HepG2 (cell line): Measurements from ENCODE around the gene TAGLN2. TPM values are rescaled to one million over a fixed set of nuclear protein-coding genes. Genes with fewer than 3 reads are reported as not detected.

Experiments used
- ATF7-NPFF ChIP-seq: sonication (generic); formaldehyde crosslinking; IDR thresholded peaks from 2 replicates; pipeline ENCODE4 v1.8.1; 2023; ENCODE audit warnings: mild to moderate bottlenecking, low read depth, missing genetic modification reagents, moderate library complexity
- CTCF ChIP-seq: sonication (generic); formaldehyde crosslinking; IDR thresholded peaks from 2 replicates; pipeline ENCODE4 v1.5.0; 2020; ENCODE audit warnings: mild to moderate bottlenecking, missing genetic modification reagents, moderate library complexity
- EEA1 ChIP-seq: sonication (generic); formaldehyde crosslinking; IDR thresholded peaks from 2 replicates; pipeline ENCODE4 v1.5.1; 2020; ENCODE audit warnings: mild to moderate bottlenecking, missing genetic modification reagents, borderline replicate concordance
- FOSL2 ChIP-seq: sonication (generic); formaldehyde crosslinking; IDR thresholded peaks from 2 replicates; pipeline ENCODE4 v1.4.0; 2020; ENCODE audit warnings: missing genetic modification reagents
- GLMP ChIP-seq: sonication (generic); formaldehyde crosslinking; IDR thresholded peaks from 2 replicates; pipeline ENCODE4 v1.9.0; 2021; ENCODE audit warnings: missing genetic modification reagents, mild to moderate bottlenecking, borderline replicate concordance
- MXI1 ChIP-seq: IDR thresholded peaks from 3 replicates; pipeline ENCODE4 v1.6.1; 2012; ENCODE audit warnings: low read depth, low read length, inconsistent platforms, borderline replicate concordance
- NPAS2 ChIP-seq: sonication (generic); formaldehyde crosslinking; IDR thresholded peaks from 2 replicates; pipeline ENCODE4 v1.8.0; 2022; ENCODE audit warnings: mild to moderate bottlenecking, missing genetic modification reagents, borderline replicate concordance
- RBM39 ChIP-seq: fragments of 200-400 bp; formaldehyde crosslinking; IDR thresholded peaks from one replicate; pipeline ENCODE4 v1.6.1; 2018; ENCODE audit warnings: antibody characterized with exemption, mild to moderate bottlenecking, low read depth, low read length; ENCODE audit not compliant: poor library complexity, severe bottlenecking
- U2AF1 ChIP-seq: fragments of 200-400 bp; formaldehyde crosslinking; optimal IDR thresholded peaks from 2 replicates; pipeline ENCODE3; 2017; ENCODE audit warnings: mild to moderate bottlenecking, low read depth, low read length
- XRCC5 ChIP-seq: fragments of 200-400 bp; formaldehyde crosslinking; optimal IDR thresholded peaks from 2 replicates; pipeline ENCODE3; 2017; ENCODE audit warnings: mild to moderate bottlenecking, low read length
- ZNF280B ChIP-seq: sonication (generic); formaldehyde crosslinking; IDR thresholded peaks from 2 replicates; pipeline ENCODE4 v1.5.0; 2020; ENCODE audit warnings: missing genetic modification reagents, mild to moderate bottlenecking, borderline replicate concordance
- ZNF281 ChIP-seq: sonication (generic); formaldehyde crosslinking; IDR thresholded peaks from 2 replicates; pipeline ENCODE4 v1.4.0; 2020; ENCODE audit warnings: missing genetic modification reagents, borderline replicate concordance
- ZNF292 ChIP-seq: sonication (generic); formaldehyde crosslinking; IDR thresholded peaks from 2 replicates; pipeline ENCODE4 v1.8.1; 2022; ENCODE audit warnings: mild to moderate bottlenecking, low read depth, missing genetic modification reagents, borderline replicate concordance
- ZNF570 ChIP-seq: sonication (generic); formaldehyde crosslinking; IDR thresholded peaks from 2 replicates; pipeline ENCODE4 v1.4.0; 2020; ENCODE audit warnings: mild to moderate bottlenecking, missing genetic modification reagents, borderline replicate concordance
- ZNF687 ChIP-seq: sonication (generic); formaldehyde crosslinking; IDR thresholded peaks from 2 replicates; pipeline ENCODE4 v1.5.1; 2020; ENCODE audit warnings: mild to moderate bottlenecking, missing genetic modification reagents, moderate library complexity
- ZNF891 ChIP-seq: sonication (generic); formaldehyde crosslinking; IDR thresholded peaks from 2 replicates; pipeline ENCODE4 v1.5.0; 2020; ENCODE audit warnings: mild to moderate bottlenecking, missing genetic modification reagents
- polyA plus RNA-seq, 8 experiments: library from polyadenylated mRNA; depleted of rRNA in 3 of 8; stranded (reverse) in 7 of 8; unstranded in 1 of 8; fragments of >200 nt; fragmentation: Illumina TruSeq in 4 of 8; extraction: Trizol in 4 of 8; gene quantifications; 2 replicates each; pipeline versions ENCODE4 v1.2.1 to v1.2.3, GENCODE V29; 2011 to 2016; ENCODE audit warnings: low read depth in 4 of 8, missing spikeins in 1 of 8, mixed read lengths in 1 of 8; ENCODE audit not compliant: insufficient read depth in 1 of 8
- total RNA-seq, 5 experiments: library from RNA; depleted of rRNA; stranded (reverse); fragments of >200 nt; fragmentation: Illumina TruSeq; extraction: Trizol; gene quantifications; 2 replicates each; pipeline ENCODE4 v1.2.3, GENCODE V29; 2016; ENCODE audit warnings: low read depth in 1 of 5

The TAGLN2 gene
- total and polyA plus RNA-seq, 2 of the 13 experiments (the other 11 are each of a cell fraction or from before 2014, with no cell fraction given): 6.7 to 17.2 TPM

- peak; percentile 41 for TF ChIP-seq ZNF687 (CRISPR knock-in tag)
- TF ChIP-seq NPAS2: no peak
- TF ChIP-seq ZNF281: peak; percentile 45; the same call in 1 of the 2 replicates
- no peak for TF ChIP-seq ZNF570 (CRISPR knock-in tag)
- no peak for TF ChIP-seq U2AF1
- peak; percentile 99 for TF ChIP-seq CTCF (CRISPR knock-in tag)
- peak; percentile 38; the same call in 1 of the 3 replicates for TF ChIP-seq MXI1
- TF ChIP-seq ATF7-NPFF (CRISPR knock-in tag): no peak
- TF ChIP-seq FOSL2 (CRISPR knock-in tag): peak; percentile 15; the same call in 1 of the 2 replicates
- TF ChIP-seq ZNF891: no peak
- TF ChIP-seq ZNF292 (CRISPR knock-in tag): no peak
- no peak for TF ChIP-seq GLMP (CRISPR knock-in tag)
- peak; percentile 60 for TF ChIP-seq XRCC5
- 0 out of 2 replicates have a peak, but pooled peaks have one; percentile 54 for TF ChIP-seq EEA1 (CRISPR knock-in tag)
- peak; percentile 74; the same call in 1 of the 2 replicates for TF ChIP-seq ZNF280B
- TF ChIP-seq RBM39: peak; percentile 42
Measured at GRCh38 chr1:159936273-159936904, 11.1 kb upstream of the TAGLN2 start (continued).
